ENCODE measurements around the gene RASA1.
"Not testable (repeated sequence)": the region's sequence is repeated elsewhere in the genome, so short reads cannot be mapped to it uniquely, and the experiment has no call there.

Gene RASA1

DNA sequence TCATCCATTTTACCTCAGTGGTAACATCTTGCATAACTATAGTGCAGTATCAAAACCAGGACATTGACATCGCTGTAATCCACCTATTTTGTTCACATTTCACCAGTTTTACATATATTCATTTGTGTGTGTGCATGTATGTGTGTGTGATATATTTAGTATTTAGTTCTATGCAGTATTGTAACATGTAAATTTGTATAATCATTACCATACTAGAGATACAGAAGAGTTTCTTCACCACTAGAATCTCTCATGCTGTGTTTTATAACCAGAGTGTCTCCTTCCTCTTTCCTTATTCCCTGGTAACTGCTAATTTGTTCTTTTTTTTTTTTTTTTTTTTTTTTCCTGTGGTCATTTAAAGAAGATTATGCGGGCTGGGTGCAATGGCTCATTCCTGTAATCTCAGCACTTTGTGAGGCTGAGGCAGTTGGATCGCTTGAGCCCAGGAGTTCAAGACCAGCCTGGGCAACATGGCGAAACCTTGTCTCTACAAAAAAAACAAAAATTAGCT is 11.0 kb downstream of the RASA1 start:
- no peak for DNase-seq (ENCODE audit: low read depth in 4 of 4, low spot score in 1 of 4)

DNA sequence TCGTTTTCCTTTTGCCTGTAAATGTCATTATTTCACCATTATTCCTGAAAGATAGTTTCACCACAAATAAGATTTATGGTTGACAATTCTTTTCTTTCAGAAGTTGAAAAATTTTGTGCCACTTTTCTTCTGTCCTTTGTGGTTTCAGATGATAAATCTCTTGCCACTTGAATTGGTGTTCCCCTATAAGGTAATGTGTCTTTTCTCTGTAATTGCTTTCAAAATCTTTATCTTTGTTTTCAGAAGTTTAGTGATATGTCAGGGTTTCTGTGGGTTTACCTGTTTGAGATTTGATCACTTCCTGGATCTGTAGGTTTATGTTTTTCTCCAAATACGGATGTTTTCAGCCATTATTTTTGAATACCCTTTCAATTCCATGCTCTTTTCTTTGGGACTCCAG is 14.6 kb downstream of the RASA1 start:
- DNase-seq (ENCODE audit: low read depth in 4 of 4, low spot score in 1 of 4), result no peak

DNA sequence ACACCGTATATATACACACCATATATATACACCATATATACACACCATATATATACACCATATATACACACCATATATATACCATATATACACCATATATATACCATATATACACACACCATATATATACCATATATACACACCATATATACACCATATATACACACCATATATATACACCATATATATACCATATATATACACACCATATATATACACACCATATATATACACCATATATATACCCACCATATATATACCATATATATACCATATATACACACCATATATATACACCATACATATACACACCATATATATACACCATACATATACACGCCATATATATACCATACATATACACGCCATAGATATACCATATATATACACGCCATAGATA is 19.6 kb downstream of the RASA1 start:
- DNase-seq (ENCODE audit: low read depth in 4 of 4, low spot score in 1 of 4), result not testable (repeated sequence)

DNA sequence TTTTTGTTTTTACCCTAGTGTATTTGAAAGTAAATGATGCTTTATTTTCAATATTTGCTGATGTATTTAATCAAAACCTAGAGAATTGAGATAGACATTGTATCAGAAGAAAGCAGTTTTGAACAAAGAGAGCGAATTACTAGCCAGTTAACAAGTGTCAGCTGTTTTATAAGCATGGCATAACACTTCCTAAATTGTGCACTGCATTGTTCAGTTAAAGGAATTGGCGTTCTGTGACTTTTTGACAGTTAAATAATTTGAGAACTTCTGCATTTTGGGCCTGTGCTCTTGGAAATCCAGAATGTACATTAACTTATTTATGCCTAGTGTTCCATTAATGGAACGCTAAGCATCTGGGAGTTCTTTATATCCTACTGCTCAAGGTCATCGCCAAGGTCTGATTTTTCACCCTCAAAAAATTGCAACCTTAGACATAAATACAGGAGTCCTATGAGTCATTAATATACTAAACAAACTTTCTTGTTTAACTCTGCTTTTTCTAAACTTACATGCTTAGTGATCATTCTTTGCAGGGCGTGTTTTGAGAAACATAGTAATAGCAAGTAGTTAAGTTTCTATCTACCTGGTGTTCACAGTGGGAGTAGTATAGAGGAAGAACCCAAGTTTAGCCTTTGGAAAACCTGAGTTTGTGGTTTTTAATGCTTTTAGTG is 31.1 kb downstream of the RASA1 start:
- DNase-seq (ENCODE audit: low read depth in 4 of 4, low spot score in 1 of 4), result no peak

DNA sequence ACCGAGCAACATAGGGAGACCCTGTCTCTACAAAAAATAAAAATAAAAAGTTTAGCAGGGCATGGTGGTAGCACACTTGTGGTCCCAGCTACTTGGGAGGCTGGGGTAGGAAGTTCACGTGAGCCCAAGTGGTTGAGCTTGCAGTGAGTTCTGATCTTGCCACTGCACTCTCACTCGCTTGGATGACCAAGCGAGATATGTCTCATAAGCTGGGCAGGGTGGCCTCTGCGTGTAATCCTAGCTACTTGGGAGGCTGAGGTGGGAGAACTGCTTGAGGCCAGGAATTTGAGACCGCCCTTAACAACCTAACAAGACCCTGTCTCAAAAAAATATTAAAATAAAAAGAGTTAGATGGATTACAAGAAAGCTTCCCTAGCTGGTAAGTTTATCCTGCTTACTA is 32.5 kb downstream of the RASA1 start:
- DNase-seq (ENCODE audit: low read depth in 4 of 4, low spot score in 1 of 4), result no peak

DNA sequence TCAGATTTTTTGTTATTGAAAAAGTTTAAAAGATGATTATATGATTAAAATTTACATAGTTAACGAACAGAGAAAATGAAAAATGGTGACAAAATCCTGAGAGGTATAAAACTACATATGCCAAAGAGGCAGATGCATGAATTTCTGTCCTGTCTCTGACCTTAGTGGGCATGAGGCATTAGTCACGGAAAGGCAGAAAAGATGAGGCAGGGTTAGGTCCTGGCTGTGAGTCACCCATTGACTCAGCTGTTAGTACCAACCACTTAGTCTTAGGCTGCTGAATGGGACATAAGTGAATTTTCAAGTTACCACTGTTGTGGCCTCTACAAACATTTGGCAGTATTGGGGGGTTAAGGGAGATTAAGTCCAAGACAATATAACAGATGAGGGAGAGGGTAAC is 33.1 kb downstream of the RASA1 start:
- peak in 3 of 4 experiments; percentile 21 to 30 (median 21) for DNase-seq (ENCODE audit: low read depth in 4 of 4, low spot score in 1 of 4)

DNA sequence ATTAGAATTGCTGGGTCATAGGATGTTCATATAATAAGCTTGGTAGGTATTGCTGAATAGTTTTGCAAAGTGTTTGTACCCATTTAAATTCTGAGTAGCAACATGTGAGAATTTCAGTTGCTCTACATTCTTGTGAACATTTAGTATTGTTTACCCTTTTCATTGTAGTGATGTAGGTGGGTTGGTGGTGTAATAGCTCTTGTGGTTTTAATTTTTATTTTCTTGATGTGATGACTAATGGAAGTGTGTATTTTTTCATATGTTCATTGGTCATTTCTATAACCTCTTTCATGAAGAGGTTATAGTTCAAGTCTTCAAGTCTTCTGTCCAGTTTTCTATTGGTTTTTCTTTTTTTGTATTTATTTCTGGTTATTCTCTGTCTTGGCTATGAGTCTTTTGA is 34.4 kb downstream of the RASA1 start:
- no peak for DNase-seq (ENCODE audit: low read depth in 4 of 4, low spot score in 1 of 4)

DNA sequence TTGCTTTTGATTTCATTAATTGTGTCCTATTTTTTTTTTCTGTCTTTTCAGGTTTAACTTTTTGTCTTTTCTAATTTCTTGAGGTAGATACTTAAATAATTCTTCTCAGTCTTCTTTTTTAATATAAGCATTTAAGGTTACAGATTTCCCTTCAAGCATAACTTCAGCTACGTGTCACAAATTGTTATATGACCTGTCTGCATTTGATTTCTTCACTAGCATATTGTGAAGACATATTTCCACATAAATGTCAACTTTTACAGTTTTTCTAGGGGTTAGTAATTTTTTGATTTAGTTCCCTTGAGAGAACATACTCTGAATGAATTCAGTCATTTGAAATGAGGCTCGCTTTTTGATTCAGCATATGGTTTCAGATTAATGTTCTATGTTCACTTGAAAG is 35.6 kb downstream of the RASA1 start:
- DNase-seq (ENCODE audit: low read depth in 4 of 4, low spot score in 1 of 4), result no peak

DNA sequence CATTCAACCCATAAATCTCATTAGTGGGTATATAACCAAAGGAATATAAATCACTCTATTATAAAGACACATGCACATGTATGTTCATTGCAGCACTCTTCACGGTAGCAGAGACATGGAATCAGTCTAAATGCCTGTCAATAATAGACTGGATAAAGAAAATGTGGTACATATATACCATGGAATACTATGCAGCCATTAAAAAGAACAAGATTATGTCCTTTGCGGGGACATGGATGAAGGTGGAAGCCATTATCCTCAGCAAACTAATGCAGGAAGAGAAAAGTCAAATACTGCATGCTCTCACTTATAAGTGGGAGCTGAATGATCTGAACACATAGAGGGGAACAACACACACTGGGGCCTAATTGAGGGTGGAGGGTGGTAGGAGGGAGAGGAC is 38.4 kb downstream of the RASA1 start:
- not testable (repeated sequence) for DNase-seq (ENCODE audit: low read depth in 4 of 4, low spot score in 1 of 4)

DNA sequence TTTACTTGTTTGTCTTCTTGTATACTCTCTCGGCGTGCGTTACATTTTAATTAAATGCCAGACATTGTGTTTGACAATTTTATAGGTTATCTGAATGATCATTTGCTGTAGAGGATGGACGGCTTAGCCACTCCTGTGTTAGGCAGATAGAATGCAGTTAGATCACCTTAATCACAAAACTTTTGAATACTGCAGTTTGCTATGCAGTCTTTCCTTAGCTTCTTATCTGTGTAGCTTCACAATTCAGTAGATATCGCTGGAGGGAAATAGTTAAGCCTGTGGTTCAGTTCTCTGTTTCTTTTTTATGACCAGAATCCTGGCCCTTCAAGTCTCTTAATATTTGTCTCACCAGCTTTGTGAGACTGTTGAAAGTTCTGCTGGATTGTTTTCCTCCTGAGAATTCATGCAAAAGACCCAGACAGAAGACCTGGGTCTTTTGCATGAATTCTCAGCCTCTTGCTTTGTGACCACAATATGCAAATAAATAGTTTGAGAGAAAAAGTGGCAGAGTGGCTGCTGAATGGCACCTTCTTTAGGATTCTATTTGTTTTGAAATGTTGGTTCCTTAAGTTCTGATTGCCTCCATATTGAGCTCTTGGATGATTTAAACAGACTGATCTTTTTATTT is 40.2 kb downstream of the RASA1 start:
- DNase-seq (ENCODE audit: low read depth in 4 of 4, low spot score in 1 of 4), result no peak

DNA sequence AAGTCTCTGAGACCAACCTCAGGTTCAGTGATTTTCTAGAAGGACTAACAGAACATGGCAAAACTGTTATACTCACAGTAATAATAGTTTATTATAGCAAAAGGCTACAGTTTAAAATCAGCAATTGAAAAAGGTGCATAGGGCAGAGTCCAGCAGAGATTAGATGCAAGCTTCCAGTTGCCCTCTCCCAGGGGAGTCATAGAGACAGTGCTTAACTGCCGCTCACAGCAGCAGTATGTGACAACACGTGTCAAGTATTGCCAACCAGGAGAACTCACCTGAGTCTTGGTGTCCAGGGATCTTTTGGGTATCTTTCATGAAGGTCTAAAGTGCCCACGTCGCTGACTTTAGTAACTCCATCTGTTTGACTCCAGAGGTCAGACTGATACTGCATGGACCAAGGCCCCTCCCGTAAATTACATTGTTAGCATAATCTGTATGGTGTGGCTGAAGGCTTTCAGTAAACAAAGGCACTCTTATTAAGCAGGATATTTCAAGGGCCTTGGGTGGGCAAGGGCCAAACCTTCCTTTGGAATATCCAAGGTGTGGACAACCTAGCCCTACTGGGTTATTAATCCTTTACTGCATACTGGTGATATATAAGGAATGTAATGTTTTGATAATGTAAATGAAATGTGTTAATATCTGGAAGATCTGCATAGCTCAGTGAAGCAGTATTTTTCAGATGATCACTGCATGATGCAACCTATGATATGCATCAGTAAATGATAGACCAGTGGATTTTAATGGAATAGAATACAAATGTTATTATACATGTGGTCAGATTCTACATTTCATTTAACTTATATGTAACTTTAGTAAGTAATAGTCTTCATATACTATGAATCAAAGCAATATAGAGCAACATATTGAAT is 44.0 kb downstream of the RASA1 start:
- no peak for DNase-seq (ENCODE audit: low read depth in 4 of 4, low spot score in 1 of 4)

DNA sequence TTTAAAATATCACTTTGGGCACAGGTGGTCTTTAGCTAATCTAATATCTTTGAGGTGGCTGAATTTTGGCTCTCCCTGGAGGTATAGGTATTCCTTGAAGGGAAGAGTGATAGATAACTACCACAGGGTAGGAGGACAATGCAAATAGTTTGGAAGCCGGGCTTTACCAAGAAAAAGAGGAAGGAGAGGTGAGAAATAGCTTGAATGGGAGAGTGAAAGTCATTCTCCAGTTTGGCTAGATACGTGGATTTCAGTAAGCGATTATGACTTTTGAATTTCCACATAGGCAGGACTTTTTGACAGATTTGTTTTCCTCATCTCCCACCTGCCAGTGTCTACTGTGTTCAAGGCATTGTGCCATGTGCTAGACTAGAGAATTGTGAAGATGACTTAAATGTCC is 45.5 kb downstream of the RASA1 start:
- no peak for DNase-seq (ENCODE audit: low read depth in 4 of 4, low spot score in 1 of 4)

DNA sequence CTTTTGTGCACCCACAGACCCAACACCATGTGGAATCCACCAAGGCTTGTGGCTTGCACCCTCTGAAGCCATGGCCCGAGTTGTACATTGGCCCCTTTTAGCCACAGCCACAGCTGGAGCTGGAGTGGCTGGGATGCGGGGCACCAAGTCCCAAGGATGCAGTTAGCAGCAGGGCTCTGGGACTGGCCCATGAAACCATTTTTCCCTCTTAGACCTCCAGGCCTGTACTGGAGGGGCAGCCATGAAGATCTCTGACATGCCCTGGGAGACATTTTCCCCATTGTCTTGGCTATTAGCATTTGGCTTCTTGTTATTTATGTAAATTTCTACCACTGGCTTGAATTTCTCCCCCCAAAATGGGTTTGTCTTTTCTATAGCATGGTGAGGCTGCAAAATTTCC is 51.8 kb downstream of the RASA1 start:
- DNase-seq (ENCODE audit: low read depth in 4 of 4, low spot score in 1 of 4), result no peak

DNA sequence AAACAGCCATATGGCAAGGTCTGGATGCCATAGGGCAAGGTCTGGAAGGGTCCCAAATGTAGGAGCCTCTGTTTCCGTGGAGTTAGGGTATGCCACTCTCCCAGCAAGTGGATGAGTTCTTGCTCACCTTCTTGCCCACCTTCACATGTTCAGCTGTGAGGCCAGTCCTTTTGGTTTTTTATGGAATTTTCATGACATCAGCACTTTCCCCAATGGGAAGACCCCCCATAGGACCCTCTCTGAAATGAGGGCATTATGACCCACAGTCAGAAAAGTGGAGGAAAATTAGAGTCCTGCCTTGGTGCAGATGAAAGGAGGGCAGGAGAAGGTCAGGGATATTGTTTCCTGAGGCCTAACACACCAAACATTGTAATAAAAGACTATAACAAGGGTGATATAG is 53.9 kb downstream of the RASA1 start:
- DNase-seq (ENCODE audit: low read depth in 4 of 4, low spot score in 1 of 4), result no peak

DNA sequence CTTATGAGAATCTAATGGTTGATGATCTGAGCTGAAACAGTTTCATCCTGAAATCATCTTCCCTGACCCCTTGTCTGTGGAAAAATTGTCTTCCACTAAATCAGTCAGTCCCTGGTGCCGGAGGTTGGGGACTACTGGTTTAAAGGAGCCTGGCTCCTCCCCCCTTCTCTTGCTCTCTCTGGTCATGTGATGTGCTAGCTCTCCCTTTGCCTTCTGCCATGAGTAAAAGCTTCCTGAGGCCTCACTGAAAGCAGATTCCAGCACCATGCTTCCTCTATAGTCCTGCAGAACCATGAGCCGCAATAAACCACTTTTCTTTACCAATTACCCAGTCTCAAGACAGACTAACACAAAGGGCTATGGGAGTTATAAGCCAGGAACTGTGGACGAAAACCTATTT is 54.7 kb downstream of the RASA1 start:
- DNase-seq (ENCODE audit: low read depth in 4 of 4, low spot score in 1 of 4), result no peak

DNA sequence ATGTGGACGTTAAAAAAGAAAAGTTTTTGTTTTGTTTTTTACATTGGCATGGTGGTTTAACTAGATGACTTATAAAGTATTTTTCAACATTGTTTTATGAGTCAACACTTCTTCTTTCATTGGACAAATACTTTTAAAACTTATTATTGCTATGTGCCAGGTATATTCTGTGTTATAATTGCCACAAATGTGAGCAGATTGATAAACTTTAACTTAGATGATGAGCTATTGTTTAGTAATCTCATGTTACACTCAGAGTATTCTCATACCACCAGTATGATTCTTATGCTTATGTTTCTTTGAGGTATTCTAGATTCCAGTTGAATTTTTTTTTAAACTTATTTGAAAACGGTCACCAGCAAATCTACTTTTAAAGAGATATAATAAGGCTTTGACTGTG is 60.3 kb downstream of the RASA1 start:
- no peak for DNase-seq (ENCODE audit: low read depth in 4 of 4, low spot score in 1 of 4)

DNA sequence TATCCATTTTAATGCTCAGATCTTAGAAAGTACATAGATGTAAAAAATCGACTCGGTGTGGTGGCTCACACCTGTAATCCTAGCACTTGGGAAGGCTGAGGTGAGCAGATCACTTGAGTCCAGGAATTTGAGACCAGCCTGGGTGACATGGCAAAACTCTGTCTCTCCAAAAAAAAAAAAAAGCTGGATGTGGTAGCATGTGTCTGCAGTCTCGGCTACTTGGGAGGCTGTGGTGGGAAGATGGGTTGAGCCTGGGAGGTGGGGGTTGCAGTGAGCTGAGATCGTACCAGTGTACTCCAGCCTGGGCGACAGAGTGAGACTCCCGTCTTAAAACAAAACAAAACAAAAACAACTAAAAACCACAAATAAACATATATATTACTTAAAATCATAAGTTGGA is 61.4 kb downstream of the RASA1 start:
- no peak for DNase-seq (ENCODE audit: low read depth in 4 of 4, low spot score in 1 of 4)

DNA sequence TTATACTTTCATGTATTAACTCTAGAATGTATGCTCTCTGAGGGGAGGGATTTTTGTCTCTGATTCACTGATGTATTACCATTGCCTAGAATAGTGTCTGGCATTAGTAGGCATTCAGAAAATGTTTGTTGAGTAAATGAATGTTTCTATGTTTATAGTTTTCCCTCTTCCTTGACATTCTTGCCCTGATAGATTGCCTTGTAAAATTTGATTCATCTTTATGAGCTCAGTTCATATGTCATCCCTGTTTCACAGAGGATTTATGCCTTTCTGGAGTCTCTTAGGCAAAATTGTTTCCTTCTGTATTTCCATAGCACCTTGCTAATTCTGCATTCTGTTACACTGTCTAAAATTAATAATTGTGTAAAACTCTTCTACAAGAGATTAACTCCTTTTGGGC is 72.3 kb downstream of the RASA1 start:
- no peak for DNase-seq (ENCODE audit: low read depth in 4 of 4, low spot score in 1 of 4)

DNA sequence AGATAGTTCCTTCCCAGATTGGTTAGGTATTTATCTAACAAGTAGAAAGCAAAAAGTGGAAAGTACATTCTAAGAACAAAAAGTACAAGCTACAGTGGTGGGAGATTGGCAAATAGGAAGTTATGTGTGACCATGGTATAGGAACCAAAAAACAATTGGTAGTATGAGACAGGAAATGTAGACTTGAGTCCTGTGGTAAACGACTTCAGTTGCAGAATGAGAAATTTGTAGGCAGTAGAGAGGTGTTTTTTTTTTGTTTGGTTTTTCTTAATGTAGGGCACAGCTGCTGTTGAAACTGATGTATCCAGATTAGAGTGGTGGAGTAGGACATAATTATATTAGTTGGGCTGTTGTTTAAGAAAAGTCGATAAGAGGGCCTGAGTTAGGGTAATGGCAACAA is 73.0 kb downstream of the RASA1 start:
- no peak for DNase-seq (ENCODE audit: low read depth in 4 of 4, low spot score in 1 of 4)

DNA sequence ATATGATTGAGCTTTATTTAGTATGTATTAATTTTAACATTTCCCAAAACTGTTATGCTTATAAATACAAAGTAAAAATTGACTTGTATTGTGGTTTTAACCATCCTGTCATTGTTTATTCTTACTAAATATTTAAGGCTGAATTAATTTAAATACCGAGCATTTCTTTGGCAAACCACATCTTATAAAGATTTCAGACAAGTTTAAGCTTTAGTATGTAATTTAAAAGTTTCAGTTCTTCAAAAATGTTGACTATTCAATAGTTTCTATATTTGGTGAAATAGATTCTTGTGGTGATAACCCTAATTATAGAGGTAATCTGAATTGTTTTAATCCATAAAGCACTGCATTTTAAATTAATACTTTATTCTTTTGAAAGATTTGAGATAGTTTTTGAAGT is 79.6 kb downstream of the RASA1 start:
- DNase-seq (ENCODE audit: low read depth in 4 of 4, low spot score in 1 of 4), result no peak

DNA sequence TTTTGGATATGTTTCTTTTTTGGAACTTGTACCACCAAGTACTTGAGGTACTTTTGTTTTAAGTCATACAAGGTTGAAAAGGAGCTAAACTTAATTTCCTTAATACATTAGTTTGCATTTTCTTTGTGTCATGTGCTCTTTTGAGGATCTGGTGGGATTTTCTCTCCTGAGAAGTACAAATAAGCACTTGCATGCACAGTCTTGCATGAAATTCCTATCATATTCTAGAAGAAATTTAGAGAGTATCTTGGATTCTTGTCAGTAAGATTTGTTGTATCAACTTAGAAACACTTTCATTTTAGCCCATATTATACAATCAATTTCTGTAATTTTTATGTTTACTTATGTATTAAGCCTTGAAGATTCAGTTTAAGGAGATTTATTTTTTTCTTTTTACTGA is 80.2 kb downstream of the RASA1 start:
- no peak for DNase-seq (ENCODE audit: low read depth in 4 of 4, low spot score in 1 of 4)

DNA sequence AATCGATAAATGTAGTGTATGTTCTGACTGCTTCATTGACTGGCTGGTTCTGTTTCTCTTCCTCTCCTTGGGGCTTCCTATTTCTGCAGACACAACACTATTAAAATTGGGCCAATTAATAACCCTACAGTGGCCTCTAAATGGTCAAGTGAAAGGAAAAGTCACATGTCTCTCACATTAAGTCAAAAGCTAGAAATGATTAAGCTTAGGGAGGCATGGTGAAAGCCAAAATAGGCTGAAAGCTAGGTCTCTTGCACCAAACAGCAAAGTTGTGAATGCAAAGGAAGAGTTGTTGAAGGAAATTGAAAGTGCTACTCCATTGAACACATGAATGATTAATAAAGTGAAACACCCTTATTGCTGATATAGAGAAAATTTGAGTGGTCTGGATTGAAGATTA is 86.8 kb downstream of the RASA1 start:
- DNase-seq (ENCODE audit: low read depth in 4 of 4, low spot score in 1 of 4), result no peak
